Nephron progenitor cell (in vitro differentiated cells): ENCODE results near the gene PODN.

Source experiments
- DNase-seq: peaks from one replicate; pipeline ENCODE4 v3.0.0; 2021
- H3K27ac Mint-ChIP-seq: 2 replicates; pipeline ENCODE4 v1.8.0; 2021; ENCODE audit warnings: mild to moderate bottlenecking, moderate library complexity, mixed read lengths
- H3K27me3 Mint-ChIP-seq: 2 replicates; pipeline ENCODE4 v1.8.0; 2021; ENCODE audit warnings: mild to moderate bottlenecking, low read depth, mixed read lengths; ENCODE audit not compliant: poor library complexity
- H3K36me3 Mint-ChIP-seq: 2 replicates; pipeline ENCODE4 v1.8.0; 2021; ENCODE audit warnings: low read depth, mixed read lengths
- H3K4me1 Mint-ChIP-seq: 2 replicates; pipeline ENCODE4 v1.8.0; 2021; ENCODE audit warnings: mixed read lengths
- H3K4me3 Mint-ChIP-seq: 2 replicates; pipeline ENCODE4 v1.8.0; 2021; ENCODE audit warnings: mild to moderate bottlenecking, moderate library complexity, mixed read lengths
- H3K9me3 Mint-ChIP-seq: 2 replicates; pipeline ENCODE4 v1.8.0; 2021; ENCODE audit warnings: mild to moderate bottlenecking, moderate library complexity, mixed read lengths
- CTCF ChIP-seq: fragments of 200-600 bp; sonication (generic); IDR thresholded peaks from 2 replicates; pipeline ENCODE4 v1.5.0; 2021; ENCODE audit warnings: antibody characterized with exemption

The PODN gene

GRCh38 chr1:53022179-53022578, 39.8 kb upstream of the PODN start:
- Mint-ChIP-seq H3K36me3 (no peaks in the 10 kb centered on the region), H3K27me3 (no peaks in the 10 kb centered on the region), H3K4me3 (no peak overlapping the region), H3K4me1 (no peaks in the 10 kb centered on the region), H3K27ac (no peak overlapping the region), H3K9me3 (no peaks in the 10 kb centered on the region)
- TF ChIP-seq CTCF, result no peak
- DNase-seq, result no peak

DNA sequence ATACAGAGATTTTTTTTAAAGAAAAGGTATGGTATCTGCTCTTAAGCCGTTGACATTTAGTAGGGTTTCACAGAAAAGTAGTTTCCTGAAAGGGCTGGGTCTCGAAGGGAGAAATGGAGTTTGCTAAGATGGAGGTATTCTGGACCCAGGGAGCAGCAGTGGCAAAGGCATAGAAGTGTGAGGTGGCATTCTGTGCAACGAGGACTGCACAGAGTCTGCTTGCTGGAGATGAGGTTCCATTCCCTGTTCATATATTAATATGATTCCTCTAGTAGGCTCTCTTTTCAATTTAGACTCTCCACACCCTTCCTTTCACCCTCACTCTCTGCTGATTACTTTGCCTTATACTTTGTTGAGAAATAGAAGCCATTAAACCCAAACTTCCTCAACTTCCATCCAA, 38.5 kb upstream of the PODN start:
- Mint-ChIP-seq H3K4me1 (no peaks in the 10 kb centered on the region), H3K27me3 (no peaks in the 10 kb centered on the region), H3K4me3 (no peak overlapping the region), H3K36me3 (peaks cover 4% of the 10 kb centered on the region), H3K9me3 (no peaks in the 10 kb centered on the region), H3K27ac (no peak overlapping the region)
- no peak for DNase-seq
- TF ChIP-seq CTCF, result no peak

GRCh38 chr1:53024117-53024516, 37.9 kb upstream of the PODN start:
- H3K27ac Mint-ChIP-seq, result no peak overlapping the region

GRCh38 chr1:53025034-53025768, 36.8 kb upstream of the PODN start:
- no peak for TF ChIP-seq CTCF
- peak; percentile 39 for DNase-seq
- H3K27me3 Mint-ChIP-seq, result no peaks in the 10 kb centered on the region
- H3K4me3 Mint-ChIP-seq, result no peak overlapping the region
- peaks cover 4% of the 10 kb centered on the region for H3K36me3 Mint-ChIP-seq
- H3K4me1 Mint-ChIP-seq, result no peaks in the 10 kb centered on the region
- no peak overlapping the region for H3K27ac Mint-ChIP-seq
- H3K9me3 Mint-ChIP-seq, result no peaks in the 10 kb centered on the region

More at GRCh38 chr1:53024117-53024516, 37.9 kb upstream of the PODN start:
- H3K36me3 Mint-ChIP-seq, result peaks cover 4% of the 10 kb centered on the region
- no peaks in the 10 kb centered on the region for H3K27me3 Mint-ChIP-seq
- no peaks in the 10 kb centered on the region for H3K9me3 Mint-ChIP-seq
- H3K4me1 Mint-ChIP-seq, result no peaks in the 10 kb centered on the region
- no peak for TF ChIP-seq CTCF
- H3K4me3 Mint-ChIP-seq, result no peak overlapping the region
- DNase-seq, result no peak

DNA sequence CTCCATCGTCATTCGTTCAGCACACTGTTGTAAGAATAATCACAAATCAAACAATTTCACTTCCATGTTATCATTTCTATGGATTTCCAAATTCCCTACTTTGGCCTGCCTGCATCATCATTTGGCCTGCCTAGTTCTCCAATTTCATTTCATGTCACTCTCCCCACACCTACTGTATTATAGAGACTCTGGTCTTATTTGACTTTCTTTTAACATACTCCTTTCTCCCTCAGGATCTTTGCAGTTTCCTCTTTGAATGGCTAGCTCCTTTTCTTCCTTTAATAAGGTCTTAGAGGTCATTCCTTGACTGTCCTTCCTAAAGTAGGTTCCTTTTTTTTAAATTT, 36.3 kb upstream of the PODN start:
- H3K4me1 Mint-ChIP-seq, result no peaks in the 10 kb centered on the region
- DNase-seq, result no peak
- TF ChIP-seq CTCF, result no peak
- H3K36me3 Mint-ChIP-seq, result peaks cover 4% of the 10 kb centered on the region
- no peak overlapping the region for H3K4me3 Mint-ChIP-seq
- H3K27ac Mint-ChIP-seq, result no peak overlapping the region
- H3K9me3 Mint-ChIP-seq, result no peaks in the 10 kb centered on the region
- H3K27me3 Mint-ChIP-seq, result no peaks in the 10 kb centered on the region

GRCh38 chr1:53026254-53026653, 35.8 kb upstream of the PODN start:
- H3K4me3 Mint-ChIP-seq, result no peak overlapping the region
- peaks cover 4% of the 10 kb centered on the region for H3K36me3 Mint-ChIP-seq
- TF ChIP-seq CTCF, result no peak
- H3K9me3 Mint-ChIP-seq, result no peaks in the 10 kb centered on the region
- DNase-seq, result no peak
- no peak overlapping the region for H3K27ac Mint-ChIP-seq
- no peaks in the 10 kb centered on the region for H3K27me3 Mint-ChIP-seq
- no peaks in the 10 kb centered on the region for H3K4me1 Mint-ChIP-seq
